ENCODE data around the gene GAS2. TPM values are rescaled to one million over a fixed set of nuclear protein-coding genes. Genes with fewer than 3 reads are reported as not detected.

GAS2 gene
- total and polyA plus RNA-seq, 2 donors (not counting 1 experiment from before 2014, with no cell fraction given) = 2.5 to 6.5 TPM

GRCh38 chr11:22808571-22809197, 142.3 kb downstream of the GAS2 start:
- CTCF ChIA-PET = interaction anchor here (0.6 to 2.2 kb wide), 3 partner anchors 20 to 96 kb away, joined by 4 to 8 read pairs (median 4); partner anchors contain the start of gene SVIP
- WGBS (ENCODE audit: insufficient coverage) = 91% methylated on average over 2 of the region's 3 CpGs
- H3K4me1 ChIP-seq (ENCODE audit: control insufficient read depth in 2 of 2, insufficient read depth in 2 of 2, low read length in 2 of 2) = peaks cover 6 to 19% of the 10 kb centered on the region in 2 donors
- no peak overlapping the region for H3K9ac ChIP-seq (ENCODE audit: low read length)
- peak overlapping the region; percentile 1 for H3K4me2 ChIP-seq (replicated peaks; ENCODE audit: low read depth, low read length, poor library complexity, severe bottlenecking)
- H3K27ac ChIP-seq (ENCODE audit: low read length in 2 of 2) = no peak overlapping the region
- ATAC-seq (ENCODE audit: low read depth) (no peak), DNase-seq (no peak)
- H3K4me3 Mint-ChIP-seq = no peak overlapping the region
- no peaks in the 10 kb centered on the region for H3K79me2 ChIP-seq (ENCODE audit: control insufficient read depth, insufficient read depth, low read length)
- no peak overlapping the region for H2AFZ ChIP-seq (ENCODE audit: insufficient read depth, low read depth, low read length, poor library complexity, severe bottlenecking)
- H4K20me1 ChIP-seq (ENCODE audit: control insufficient read depth, insufficient read depth, low read length, poor library complexity, severe bottlenecking) = no peaks in the 10 kb centered on the region
- TF ChIP-seq EZH2 (IDR thresholded peaks at IDR 0.05; ENCODE audit: borderline replicate concordance, insufficient read depth, low read depth, low read length, poor library complexity, severe bottlenecking) (no peak), CTCF (IDR thresholded peaks at IDR 0.05) (no peak)
- no peaks in the 10 kb centered on the region for H3K27me3 Mint-ChIP-seq
- H3K27me3 ChIP-seq (replicated peaks in 1 of 4; ENCODE audit: control extremely low read depth in 1 of 4, control insufficient read depth in 3 of 4, insufficient read depth in 4 of 4, low read length in 3 of 4) = peaks cover 0 to 3% (median 0%) of the 10 kb centered on the region in 4 experiments
- no peak overlapping the region for H3K4me3 ChIP-seq (ENCODE audit: control extremely low read depth in 1 of 5, extremely low read depth in 1 of 5, insufficient read depth in 1 of 5, low read depth in 2 of 5, low read length in 4 of 5)
- POLR2A ChIA-PET = no interaction called here
- no peaks in the 10 kb centered on the region for H3K9me3 ChIP-seq (ENCODE audit: control extremely low read depth in 1 of 3, control insufficient read depth in 2 of 3, insufficient read depth in 1 of 3, low read length in 2 of 3)
- H3K36me3 ChIP-seq (replicated peaks in 1 of 2; ENCODE audit: control extremely low read depth in 1 of 2, control insufficient read depth in 1 of 2, extremely low read depth in 1 of 2, insufficient read depth in 2 of 2, low read length in 1 of 2) = no peaks in the 10 kb centered on the region
- peaks cover 23% of the 10 kb centered on the region for H3K4me1 Mint-ChIP-seq
- intact Hi-C loops (cut with micrococcal nuclease) = no loop called here
- peaks cover 6% of the 10 kb centered on the region for H3K9me3 Mint-ChIP-seq (ENCODE audit: insufficient read depth)
- H3K27ac Mint-ChIP-seq = no peak overlapping the region

GRCh38 chr11:22809893-22810292, 143.5 kb downstream of the GAS2 start:
- CTCF ChIA-PET = interaction anchor here (1.2 to 2.2 kb wide), 2 partner anchors 21 to 24 kb away, joined by 4 to 8 read pairs; no protein-coding TSS in a partner anchor
- POLR2A ChIA-PET = no interaction called here
- H3K27me3 ChIP-seq (replicated peaks in 1 of 4; ENCODE audit: control extremely low read depth in 1 of 4, control insufficient read depth in 3 of 4, insufficient read depth in 4 of 4, low read length in 3 of 4) = no peaks in the 10 kb centered on the region
- H3K4me2 ChIP-seq (replicated peaks; ENCODE audit: low read depth, low read length, poor library complexity, severe bottlenecking) = no peak overlapping the region
- Mint-ChIP-seq H3K4me1 (peaks cover 23% of the 10 kb centered on the region), H3K4me3 (no peak overlapping the region), H3K27me3 (no peaks in the 10 kb centered on the region), H3K9me3 (ENCODE audit: insufficient read depth) (peaks cover 6% of the 10 kb centered on the region), H3K27ac (no peak overlapping the region)
- ATAC-seq (ENCODE audit: low read depth) = no peak
- H3K9ac ChIP-seq (ENCODE audit: low read length) = no peak overlapping the region
- no peaks in the 10 kb centered on the region for H3K36me3 ChIP-seq (replicated peaks in 1 of 2; ENCODE audit: control extremely low read depth in 1 of 2, control insufficient read depth in 1 of 2, extremely low read depth in 1 of 2, insufficient read depth in 2 of 2, low read length in 1 of 2)
- H3K4me1 ChIP-seq (ENCODE audit: control insufficient read depth in 2 of 2, insufficient read depth in 2 of 2, low read length in 2 of 2) = peaks cover 6 to 19% of the 10 kb centered on the region in 2 donors
- no peak for DNase-seq
- no peaks in the 10 kb centered on the region for H3K79me2 ChIP-seq (ENCODE audit: control insufficient read depth, insufficient read depth, low read length)
- intact Hi-C loops (cut with micrococcal nuclease) = no loop called here
- H3K27ac ChIP-seq (ENCODE audit: low read length in 2 of 2) = no peak overlapping the region
- no peak overlapping the region for H2AFZ ChIP-seq (ENCODE audit: insufficient read depth, low read depth, low read length, poor library complexity, severe bottlenecking)
- no peaks in the 10 kb centered on the region for H4K20me1 ChIP-seq (ENCODE audit: control insufficient read depth, insufficient read depth, low read length, poor library complexity, severe bottlenecking)
- 88% methylated on average over 1 of the region's 3 CpGs for WGBS (ENCODE audit: insufficient coverage)
- no peak for TF ChIP-seq CTCF (IDR thresholded peaks at IDR 0.05)
- H3K9me3 ChIP-seq (ENCODE audit: control extremely low read depth in 1 of 3, control insufficient read depth in 2 of 3, insufficient read depth in 1 of 3, low read length in 2 of 3) = no peaks in the 10 kb centered on the region
- H3K4me3 ChIP-seq (ENCODE audit: control extremely low read depth in 1 of 5, extremely low read depth in 1 of 5, insufficient read depth in 1 of 5, low read depth in 2 of 5, low read length in 4 of 5) = no peak overlapping the region

All from B cell (primary cell).